ENCODE data around the gene KLLN.

GRCh38 chr10:87866412-87866974 lies 3.2 kb upstream of the KLLN start:
- no peak for TF ChIP-seq CTCF (IDR thresholded peaks at IDR 0.05)
- no peak for TF ChIP-seq POLR2A (IDR thresholded peaks at IDR 0.05)
